Peyer's patch (tissue), 4 donors: ENCODE data around the gene AMBRA1.

Experiments
- POLR2A ChIP-seq, 2 donors: fragments of 450-650 bp; IDR thresholded peaks; one replicate each; pipeline ENCODE4 v1.5.1; 2017; ENCODE audit warnings: antibody characterized with exemption in 2 of 2, mild to moderate bottlenecking in 2 of 2, moderate library complexity in 2 of 2
- TF ChIP-seq, protein P1 (sequence below), 6 experiments: fragments of 450-650 bp in 4 of 6; fragments of 200-600 bp in 2 of 6; sonication (generic) in 1 of 6; IDR thresholded peaks; one replicate each; pipeline ENCODE4 v1.5.1; 2017 to 2019; ENCODE audit warnings: antibody characterized with exemption in 6 of 6, mild to moderate bottlenecking in 3 of 6, moderate library complexity in 1 of 6

DNA sequence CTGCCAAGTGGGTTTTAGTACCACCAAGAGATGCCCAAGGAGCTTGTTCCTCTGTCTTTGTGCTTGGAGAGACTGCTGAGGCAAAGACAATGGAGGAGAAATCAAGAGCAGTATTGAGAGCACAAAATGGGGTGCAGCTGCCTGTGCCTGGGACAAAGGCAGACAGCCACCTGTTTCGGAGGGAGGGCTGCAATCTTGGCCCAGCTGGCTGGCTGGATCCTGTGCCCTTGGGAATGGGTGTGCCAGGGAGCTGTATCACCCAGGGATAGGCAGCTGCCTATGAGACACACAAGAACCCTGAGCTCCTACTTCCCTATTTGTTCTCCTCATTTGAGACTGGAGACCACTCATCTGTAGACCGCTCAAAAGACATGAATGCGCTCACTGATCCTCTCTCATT, 178.9 kb downstream of the AMBRA1 start:
- TF ChIP-seq, protein P1, sequence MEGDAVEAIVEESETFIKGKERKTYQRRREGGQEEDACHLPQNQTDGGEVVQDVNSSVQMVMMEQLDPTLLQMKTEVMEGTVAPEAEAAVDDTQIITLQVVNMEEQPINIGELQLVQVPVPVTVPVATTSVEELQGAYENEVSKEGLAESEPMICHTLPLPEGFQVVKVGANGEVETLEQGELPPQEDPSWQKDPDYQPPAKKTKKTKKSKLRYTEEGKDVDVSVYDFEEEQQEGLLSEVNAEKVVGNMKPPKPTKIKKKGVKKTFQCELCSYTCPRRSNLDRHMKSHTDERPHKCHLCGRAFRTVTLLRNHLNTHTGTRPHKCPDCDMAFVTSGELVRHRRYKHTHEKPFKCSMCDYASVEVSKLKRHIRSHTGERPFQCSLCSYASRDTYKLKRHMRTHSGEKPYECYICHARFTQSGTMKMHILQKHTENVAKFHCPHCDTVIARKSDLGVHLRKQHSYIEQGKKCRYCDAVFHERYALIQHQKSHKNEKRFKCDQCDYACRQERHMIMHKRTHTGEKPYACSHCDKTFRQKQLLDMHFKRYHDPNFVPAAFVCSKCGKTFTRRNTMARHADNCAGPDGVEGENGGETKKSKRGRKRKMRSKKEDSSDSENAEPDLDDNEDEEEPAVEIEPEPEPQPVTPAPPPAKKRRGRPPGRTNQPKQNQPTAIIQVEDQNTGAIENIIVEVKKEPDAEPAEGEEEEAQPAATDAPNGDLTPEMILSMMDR (IDR thresholded peaks at IDR 0.05): no peak
- TF ChIP-seq POLR2A (IDR thresholded peaks at IDR 0.05): no peak
